Fibroblast of lung (primary cell): ENCODE results near the gene ANP32E.

Experiments used
- CTCF ChIP-seq, 2 donors: IDR thresholded peaks in 1 of 2; conservative IDR thresholded peaks in 1 of 2; 1 replicate in 1 of 2; 2 replicates in 1 of 2; pipeline ENCODE4 v1.5.1; 2011 to 2012; ENCODE audit warnings: low read length in 2 of 2, control low read depth in 1 of 2, inconsistent platforms in 1 of 2, low read depth in 1 of 2, mild to moderate bottlenecking in 1 of 2
- EZH2 ChIP-seq: IDR thresholded peaks from 2 replicates; pipeline ENCODE4 v1.5.1; 2012; ENCODE audit warnings: low read length, control low read depth, mild to moderate bottlenecking; ENCODE audit errors: missing control alignments

DNA sequence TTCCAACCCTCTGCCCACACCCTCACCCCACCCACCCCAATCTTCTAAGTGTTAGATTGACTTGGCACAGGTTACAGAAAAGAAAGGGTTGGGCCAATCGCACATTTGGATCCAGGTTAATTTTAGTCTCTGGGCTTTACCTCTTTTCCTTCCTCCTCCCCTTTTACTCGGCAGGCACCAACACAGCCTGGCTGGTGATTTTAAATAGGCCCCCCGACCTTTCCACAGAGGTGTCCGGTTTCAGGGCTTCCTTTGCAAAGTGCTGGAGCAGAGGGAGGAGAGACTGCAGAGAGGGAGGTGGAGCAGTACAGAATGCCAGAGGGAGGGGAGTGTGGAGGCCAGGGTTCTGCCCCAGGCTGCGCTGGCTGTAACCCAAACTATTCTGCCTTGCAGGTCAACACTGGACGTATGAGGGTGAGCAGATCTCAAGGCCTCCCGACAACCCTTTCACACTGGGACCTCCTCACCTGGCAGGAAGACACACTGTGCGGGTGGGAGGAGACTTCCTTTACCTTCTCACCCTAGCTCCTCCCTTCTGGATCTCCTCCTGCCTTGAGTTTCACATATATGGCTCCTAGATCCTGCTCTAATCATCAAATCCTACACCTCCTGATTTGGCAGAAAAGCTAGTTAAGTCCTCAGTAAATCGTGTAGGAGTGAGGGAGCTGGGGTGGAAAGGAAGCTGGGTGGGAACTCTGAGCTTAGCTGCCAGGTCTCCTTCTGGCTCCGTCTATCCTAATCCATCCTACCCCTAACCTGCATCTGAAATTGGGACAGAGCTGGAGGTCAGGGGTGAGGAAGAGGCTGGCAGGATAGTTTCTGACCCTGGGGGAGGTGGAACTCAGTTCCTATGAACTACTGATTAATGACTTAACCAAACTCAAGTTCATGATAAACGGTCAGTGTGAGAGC, 24.1 kb upstream of the ANP32E start:
- TF ChIP-seq CTCF (conservative IDR thresholded peaks at IDR 0.05 in 1 of 2, IDR thresholded peaks at IDR 0.05 in 1 of 2; ENCODE audit: low read depth in 1 of 2, low read length in 2 of 2) (no peak), EZH2 (peak; percentile 37)
